GM18508 (cell line): Measurements from ENCODE around the gene ARHGAP31.
"Not testable (repeated sequence)": the region's sequence is repeated elsewhere in the genome, so short reads cannot be mapped to it uniquely, and the experiment has no call there.

Experiments
- ATAC-seq: cut with Tn5 transposase; IDR thresholded peaks from one replicate; pipeline ENCODE4 v1.9.1; 2021; ENCODE audit warnings: moderate number of reproducible peaks; ENCODE audit not compliant: insufficient read depth, unreplicated experiment

ARHGAP31 gene

GRCh38 chr3:119347036-119347435 is 52.9 kb downstream of the ARHGAP31 start:
- no peak for ATAC-seq

GRCh38 chr3:119349354-119350041 is 55.3 kb downstream of the ARHGAP31 start:
- ATAC-seq, result no peak

- no peak for ATAC-seq
Measured at GRCh38 chr3:119350114-119350513, 55.9 kb downstream of the ARHGAP31 start.

GRCh38 chr3:119351581-119351980 is 57.4 kb downstream of the ARHGAP31 start:
- ATAC-seq, result no peak

GRCh38 chr3:119352034-119352609 is 57.9 kb downstream of the ARHGAP31 start:
- ATAC-seq, result peak; percentile 99

GRCh38 chr3:119352863-119353527 is 58.8 kb downstream of the ARHGAP31 start:
- ATAC-seq, result no peak

- not testable (repeated sequence) for ATAC-seq
Measured at GRCh38 chr3:119355608-119356007, 61.4 kb downstream of the ARHGAP31 start.

- no peak for ATAC-seq
Measured at GRCh38 chr3:119356646-119357045, 62.5 kb downstream of the ARHGAP31 start.

GRCh38 chr3:119357190-119357589 is 63.0 kb downstream of the ARHGAP31 start:
- no peak for ATAC-seq

GRCh38 chr3:119359476-119360326 is 65.5 kb downstream of the ARHGAP31 start:
- no peak for ATAC-seq

- no peak for ATAC-seq
Measured at GRCh38 chr3:119360736-119361462, 66.7 kb downstream of the ARHGAP31 start.

- ATAC-seq, result no peak
Measured at GRCh38 chr3:119362010-119362409, 67.8 kb downstream of the ARHGAP31 start.

- ATAC-seq, result no peak
Measured at GRCh38 chr3:119362940-119363725, 69.0 kb downstream of the ARHGAP31 start.

GRCh38 chr3:119364401-119364800 is 70.2 kb downstream of the ARHGAP31 start:
- ATAC-seq, result no peak

GRCh38 chr3:119365418-119365817 is 71.2 kb downstream of the ARHGAP31 start:
- no peak for ATAC-seq

GRCh38 chr3:119367000-119367399 is 72.8 kb downstream of the ARHGAP31 start:
- ATAC-seq, result no peak

GRCh38 chr3:119368298-119368697 is 74.1 kb downstream of the ARHGAP31 start:
- ATAC-seq, result no peak

GRCh38 chr3:119371786-119372185 is 77.6 kb downstream of the ARHGAP31 start:
- not testable (repeated sequence) for ATAC-seq

- ATAC-seq, result no peak
Measured at GRCh38 chr3:119375106-119375505, 80.9 kb downstream of the ARHGAP31 start.
